NCI-H2081 treated with DMSO at 0.1 percent for 48 hours (cell line): ENCODE data around the gene FAR1.
"Not testable (repeated sequence)": the region's sequence is repeated elsewhere in the genome, so short reads cannot be mapped to it uniquely, and the experiment has no call there.

Source experiments
- DNase-seq: peaks from one replicate; lab custom pipeline; 2025; lab: John Stamatoyannopoulos, UW

FAR1 gene

DNA sequence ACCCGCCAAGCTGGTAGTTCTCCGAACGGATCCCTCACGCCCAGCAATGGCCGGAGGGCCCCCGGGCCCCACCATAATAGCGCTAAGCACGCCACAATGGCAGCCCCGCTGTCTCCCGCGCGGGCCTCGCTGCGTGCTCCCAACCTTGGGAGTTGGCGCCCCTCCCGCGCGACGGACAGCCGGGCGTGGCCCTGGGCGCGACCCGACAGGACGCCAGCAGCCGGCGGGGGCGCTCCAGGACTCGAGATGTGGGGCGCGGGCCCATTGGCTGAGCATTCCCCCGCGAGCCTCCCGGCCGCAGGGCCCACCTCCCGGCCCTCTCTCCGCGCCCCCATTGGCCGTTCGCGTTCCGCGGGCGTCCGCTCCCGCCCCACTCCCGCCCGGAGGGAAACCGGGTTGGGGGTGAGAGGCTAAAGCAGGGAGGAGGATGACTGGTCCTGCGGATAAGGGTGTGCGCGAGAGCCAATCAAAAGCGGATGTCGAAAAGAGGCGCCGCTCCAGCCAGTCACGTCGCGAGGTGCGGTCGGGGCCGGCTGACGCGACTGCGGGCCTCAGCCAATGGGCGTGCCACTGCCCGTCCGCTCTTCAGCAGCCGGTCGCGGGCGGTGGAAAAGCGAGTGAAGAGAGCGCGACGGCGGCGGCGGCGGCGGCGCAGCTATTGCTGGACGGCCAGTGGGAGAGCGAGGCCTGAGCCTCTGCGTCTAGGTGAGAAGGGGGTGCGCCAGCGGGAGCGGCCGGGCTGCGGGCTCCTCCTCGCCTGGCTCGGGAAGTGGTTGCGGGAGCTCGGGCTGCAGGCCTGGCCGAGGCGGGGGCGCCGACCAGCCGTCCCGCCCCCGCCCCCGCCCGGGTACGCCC is at the start of gene FAR1:
Gene FAR1, plus strand, starts transcription at position 567 of the 855 bp plus-strand sequence. CDS start 26,098 bp downstream, outside the sequence.
- peak; percentile 91 for DNase-seq

GRCh38 chr11:13620063-13620462 is 48.4 kb upstream of the FAR1 start:
- DNase-seq = no peak

GRCh38 chr11:13626818-13627217 is 41.6 kb upstream of the FAR1 start:
- DNase-seq = not testable (repeated sequence)

DNA sequence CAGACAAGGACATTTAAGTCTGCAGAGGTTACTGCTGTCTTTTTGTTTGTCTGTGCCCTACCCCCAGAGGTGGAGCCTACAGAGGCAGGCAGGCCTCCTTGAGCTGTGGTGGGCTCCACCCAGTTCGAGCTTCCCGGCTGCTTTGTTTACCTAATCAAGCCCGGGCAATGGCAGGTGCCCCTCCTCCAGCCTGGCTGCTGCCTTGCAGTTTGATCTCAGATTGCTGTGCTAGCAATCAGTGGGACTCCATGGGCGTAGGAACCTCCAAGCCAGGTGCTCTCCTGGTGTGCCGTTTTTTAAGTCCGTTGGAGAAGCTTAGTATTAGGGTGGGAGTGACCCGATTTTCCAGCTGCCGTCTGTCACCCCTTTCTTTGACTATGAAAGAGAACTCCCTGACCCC is 39.8 kb upstream of the FAR1 start:
- not testable (repeated sequence) for DNase-seq

DNA sequence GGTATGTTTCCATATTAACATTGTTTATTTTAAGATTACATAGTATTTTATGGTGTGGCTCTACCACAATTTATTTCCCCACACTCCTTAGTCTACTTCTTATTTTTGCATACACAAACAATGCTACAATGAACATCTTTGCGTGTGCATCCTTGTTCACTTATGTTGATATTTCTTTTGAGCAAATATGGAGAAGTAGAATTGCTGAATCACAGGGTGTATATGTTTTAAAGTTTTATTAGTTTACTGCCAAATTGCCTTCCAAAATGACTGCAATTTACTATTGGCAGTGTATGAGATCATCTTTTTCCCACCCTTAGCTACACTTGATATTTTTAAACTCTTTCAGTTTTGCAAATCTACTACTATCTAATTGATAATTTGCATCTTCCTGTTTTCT is 38.7 kb upstream of the FAR1 start:
- no peak for DNase-seq

DNA sequence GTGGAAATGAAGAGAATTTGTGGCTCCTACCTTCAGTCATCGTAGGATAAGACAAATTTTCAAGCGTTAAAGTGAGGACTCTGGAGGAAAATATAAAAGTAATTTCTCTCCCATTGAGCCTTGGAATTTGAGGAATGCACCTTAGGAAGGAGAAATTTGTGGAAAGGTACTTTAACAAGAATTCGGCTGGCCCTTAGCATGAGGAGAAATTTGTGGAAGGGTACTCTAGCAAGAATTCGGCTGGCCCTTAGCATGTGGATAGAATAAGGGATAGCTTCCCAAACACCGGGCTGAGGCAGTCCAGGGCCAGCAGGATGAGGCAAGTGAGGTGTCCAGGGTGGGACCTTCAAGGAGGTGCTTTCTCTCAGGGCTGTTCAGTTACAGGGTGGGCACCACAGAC is 33.2 kb upstream of the FAR1 start:
- no peak for DNase-seq

- DNase-seq = no peak
These were observed 32.7 kb upstream of the FAR1 start for GRCh38 chr11:13635804-13636203.

GRCh38 chr11:13637125-13638069 is 31.1 kb upstream of the FAR1 start:
- no peak for DNase-seq

DNA sequence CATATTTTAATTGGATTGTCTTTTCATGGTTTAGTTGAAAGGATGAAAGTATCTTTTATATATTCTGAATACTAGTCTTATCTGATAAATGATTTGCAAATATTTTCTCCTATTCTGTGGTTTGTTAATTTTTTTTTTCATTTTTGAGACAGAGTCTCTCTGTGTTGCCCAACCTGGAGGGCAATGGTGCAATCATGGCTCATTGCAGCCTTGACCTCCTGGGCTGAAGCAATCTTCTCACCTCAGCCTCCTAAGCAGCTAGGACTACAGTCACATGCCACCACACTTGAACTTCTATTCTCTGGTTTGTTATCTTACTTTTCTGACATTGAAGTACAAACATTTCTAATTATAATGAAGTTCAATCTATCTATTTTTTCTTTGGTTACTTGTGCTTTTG is 30.0 kb upstream of the FAR1 start:
- DNase-seq = no peak

- DNase-seq = no peak
These were observed 23.3 kb upstream of the FAR1 start for GRCh38 chr11:13644997-13645687.

DNA sequence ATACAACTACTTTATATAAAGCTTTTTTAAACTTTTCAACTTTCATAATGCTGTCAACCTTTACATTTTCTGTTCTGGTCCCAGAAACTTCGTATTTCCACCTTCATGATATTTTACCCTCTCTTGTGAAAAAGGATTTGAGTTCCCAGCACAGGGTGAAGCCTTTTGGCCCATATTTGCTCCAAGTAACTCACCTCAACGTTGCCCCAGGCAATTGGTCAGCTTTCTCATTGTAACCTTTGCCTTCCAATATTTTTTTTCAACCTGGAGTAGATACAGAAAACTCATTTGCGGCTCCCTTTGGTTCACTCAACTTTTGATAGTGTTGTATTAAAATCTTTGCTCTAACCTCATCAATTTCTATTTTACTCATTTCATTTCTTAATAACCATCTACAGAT is 21.1 kb upstream of the FAR1 start:
- no peak for DNase-seq

DNA sequence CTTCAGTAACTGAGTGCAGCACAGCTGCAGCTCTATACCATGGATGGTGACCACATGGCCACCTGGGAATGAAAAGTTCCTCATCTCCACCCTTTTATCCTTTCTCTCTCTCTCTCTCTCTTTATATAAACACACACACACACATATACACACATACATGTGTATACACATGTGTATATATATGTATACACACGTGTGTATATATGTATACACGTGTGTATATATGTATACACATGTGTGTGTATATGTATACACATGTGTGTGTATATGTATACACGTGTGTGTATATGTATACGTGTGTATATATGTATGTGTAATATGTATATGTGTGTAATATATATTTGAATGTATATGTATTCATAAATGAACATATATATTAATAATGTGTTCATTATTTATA is 18.8 kb upstream of the FAR1 start:
- DNase-seq = no peak

DNA sequence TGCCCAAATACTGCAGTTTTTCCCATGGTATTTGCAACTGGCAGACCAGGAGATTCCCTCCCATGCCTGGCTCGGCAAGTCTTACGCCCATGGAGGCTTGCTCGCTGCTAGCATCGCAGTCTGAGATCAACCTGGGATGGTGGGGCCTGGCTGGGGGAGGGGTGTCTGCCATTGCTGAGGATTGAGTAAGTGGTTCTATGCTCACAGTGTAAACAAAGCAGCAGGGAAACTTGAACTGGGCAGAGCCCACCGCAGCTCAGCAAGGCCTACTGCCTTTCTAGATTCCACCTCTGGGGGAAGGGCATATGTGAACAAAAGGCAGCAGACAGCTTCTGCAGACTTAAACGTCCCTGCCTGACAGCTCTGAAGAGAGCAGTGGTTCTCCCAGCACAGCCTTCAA is 17.0 kb upstream of the FAR1 start:
- not testable (repeated sequence) for DNase-seq

- DNase-seq = no peak
These were observed 7.3 kb upstream of the FAR1 start for GRCh38 chr11:13661074-13661623.

GRCh38 chr11:13663631-13664071 is 4.8 kb upstream of the FAR1 start:
- no peak for DNase-seq

- DNase-seq = no peak
These were observed 4.1 kb upstream of the FAR1 start for GRCh38 chr11:13664351-13664750.

- DNase-seq = no peak
These were observed 1.8 kb upstream of the FAR1 start for GRCh38 chr11:13666708-13667107.

- DNase-seq = no peak
These were observed 1.2 kb upstream of the FAR1 start for GRCh38 chr11:13667245-13667644.

DNA sequence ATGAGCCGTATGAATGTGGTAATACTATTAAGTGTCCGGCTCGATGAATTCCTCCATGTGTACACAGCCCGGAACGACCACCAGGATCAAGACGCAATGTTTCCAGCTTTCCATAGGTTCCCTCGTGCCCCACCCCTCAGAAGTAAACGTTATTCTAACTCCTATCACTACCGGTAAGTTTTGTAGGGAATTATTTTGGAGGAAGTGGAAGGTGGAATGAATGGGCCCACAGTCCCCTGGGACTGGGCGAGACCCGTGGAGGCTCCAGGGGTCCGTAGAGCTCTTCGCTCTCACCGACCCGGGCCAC is 720 bp upstream of the FAR1 start:
- no peak for DNase-seq

GRCh38 chr11:13668957-13669521 is 571 bp downstream of the FAR1 start:
- DNase-seq = no peak

DNA sequence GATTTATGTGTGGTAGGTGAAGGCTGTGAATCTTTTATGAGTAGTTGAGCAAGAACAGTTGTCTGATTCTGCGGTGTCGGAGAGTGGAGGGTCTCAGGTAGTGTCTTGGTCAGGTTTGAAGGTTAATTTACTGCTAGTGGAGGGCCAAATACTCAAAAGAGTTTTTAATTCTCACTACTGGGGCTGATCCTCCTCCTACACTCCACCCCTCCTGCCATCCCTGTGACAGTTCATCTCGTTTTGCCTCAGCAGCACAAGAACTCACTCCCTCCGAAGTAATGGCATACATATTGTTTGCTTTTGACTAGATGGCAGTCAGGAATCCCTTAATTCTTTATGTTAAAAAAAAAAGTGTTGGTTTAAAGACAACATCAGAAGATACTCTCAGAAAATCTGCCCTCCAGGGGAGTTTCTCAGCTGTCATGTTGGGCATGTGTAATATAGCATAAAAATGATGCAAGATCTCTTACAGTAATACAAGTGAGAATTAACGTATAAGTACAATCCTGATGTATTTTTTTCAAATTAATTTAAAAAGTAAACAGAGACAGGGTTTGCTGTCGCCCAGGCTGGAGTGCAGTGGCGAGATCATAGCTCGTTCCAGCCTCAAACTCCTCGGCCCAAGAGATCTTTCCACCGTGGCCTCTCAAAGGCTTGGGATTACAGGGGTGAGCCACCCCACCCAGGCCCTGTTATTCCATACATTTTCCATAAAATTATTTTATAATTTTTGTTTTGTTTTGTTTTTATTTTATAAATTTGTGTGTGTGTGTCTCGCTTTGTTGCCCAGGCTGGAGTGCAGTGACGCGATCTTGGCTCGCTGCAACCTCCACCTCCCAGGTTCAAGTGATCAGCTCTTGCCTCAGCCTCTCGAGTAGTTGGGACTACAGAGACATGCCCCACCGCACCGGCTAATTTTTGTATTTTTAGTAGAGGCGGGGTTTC is 1.3 kb downstream of the FAR1 start:
- no peak for DNase-seq
